Skeletal muscle cell (primary cell): ENCODE results near the gene U2SURP.
"Not testable (repeated sequence)": the region's sequence is repeated elsewhere in the genome, so short reads cannot be mapped to it uniquely, and the experiment has no call there.

Experiments
- DNase-seq: peaks from one replicate; pipeline ENCODE4 v3.0.0-alpha.2; 2010; ENCODE audit warnings: low read depth
- H3K4me3 ChIP-seq: 2 replicates; pipeline ENCODE4 v1.5.1; 2011; ENCODE audit warnings: low read depth, mild to moderate bottlenecking, control low read depth, low read length, moderate library complexity

The U2SURP gene

DNA sequence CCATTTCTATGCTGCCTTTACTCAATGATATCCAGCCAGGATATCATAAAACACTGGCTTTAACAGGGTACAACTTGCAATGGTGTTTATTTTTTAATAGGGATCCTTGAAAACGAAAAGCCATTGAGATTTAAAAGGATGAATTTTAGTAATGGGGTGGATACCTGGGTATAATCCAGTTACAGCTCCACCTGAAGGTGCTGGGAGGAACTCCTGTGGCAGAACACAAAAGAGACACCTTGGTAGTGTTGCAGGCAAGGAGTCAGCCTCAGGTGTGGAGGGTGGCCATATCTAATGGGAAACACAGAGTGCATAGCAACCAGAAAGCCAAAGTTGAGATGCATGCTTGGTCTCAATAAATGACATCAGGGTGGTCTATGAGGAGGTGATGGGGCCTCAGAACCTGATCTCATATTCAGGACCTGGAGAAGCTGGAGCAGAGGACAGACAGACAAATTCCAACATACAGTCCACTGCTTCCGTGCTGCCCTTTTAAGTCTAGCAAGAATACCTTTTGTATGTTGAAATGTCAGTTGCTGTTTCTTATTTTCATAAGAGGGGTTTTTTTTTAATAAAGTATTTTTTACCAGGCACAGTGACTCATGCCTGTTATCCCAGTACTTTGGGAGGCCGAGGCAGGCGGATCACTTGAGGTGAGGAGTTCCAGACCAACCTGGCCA lies 25.9 kb upstream of the U2SURP start:
- no peak for DNase-seq
- H3K4me3 ChIP-seq: no peak overlapping the region

DNA sequence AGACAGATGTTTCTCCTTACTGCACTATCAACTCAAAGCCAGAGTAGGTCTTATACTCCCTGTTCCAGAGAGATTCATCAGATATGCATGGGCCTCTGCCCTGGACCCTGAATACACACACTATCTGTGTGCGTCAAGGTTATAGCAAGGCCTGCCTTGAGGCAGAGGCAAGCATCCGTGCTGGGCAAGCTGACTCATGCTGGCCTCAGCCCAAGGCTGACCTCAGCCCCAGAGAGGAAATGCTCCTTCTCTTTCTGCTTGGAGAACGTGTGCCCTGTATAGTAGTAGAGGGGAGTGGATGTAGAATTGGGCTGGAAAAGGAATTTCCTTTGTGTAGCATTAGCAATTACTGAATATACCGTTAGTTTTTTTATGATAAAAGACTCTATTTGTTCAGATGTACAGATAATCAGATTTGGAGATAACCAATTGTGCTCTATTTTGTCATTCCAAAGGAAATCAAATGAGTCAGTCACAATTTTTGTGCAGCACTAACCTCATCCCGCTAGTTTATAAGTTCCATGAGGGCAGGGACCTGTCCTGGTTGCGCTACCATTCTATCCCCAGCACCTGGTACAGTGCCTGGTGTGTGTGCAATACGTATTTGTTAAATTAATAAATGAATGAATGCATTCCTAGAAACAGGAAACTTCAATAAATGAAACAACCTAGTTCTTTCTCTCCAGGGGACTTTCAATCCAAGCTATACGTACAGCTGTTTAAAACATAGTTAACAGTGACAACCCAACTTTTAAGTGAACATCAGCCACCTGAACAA lies 24.6 kb upstream of the U2SURP start:
- peak; percentile 85 for DNase-seq
- H3K4me3 ChIP-seq: no peak overlapping the region

DNA sequence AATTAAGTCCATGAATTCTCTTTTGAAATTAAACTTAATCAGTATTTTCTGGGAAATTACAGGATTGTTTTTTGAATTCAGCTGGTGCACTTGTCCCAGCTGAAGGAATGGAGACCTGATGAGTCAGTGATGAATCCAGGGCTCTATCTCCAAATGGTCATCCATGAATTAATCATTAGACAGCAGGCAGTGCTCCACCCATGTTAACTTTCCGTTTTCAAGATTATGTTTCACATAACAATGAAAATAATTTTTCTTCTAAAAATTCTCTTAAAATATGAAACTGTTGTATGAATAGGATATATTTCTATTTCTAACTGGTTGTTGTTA lies 24.0 kb upstream of the U2SURP start:
- no peak for DNase-seq
- no peak overlapping the region for H3K4me3 ChIP-seq

DNA sequence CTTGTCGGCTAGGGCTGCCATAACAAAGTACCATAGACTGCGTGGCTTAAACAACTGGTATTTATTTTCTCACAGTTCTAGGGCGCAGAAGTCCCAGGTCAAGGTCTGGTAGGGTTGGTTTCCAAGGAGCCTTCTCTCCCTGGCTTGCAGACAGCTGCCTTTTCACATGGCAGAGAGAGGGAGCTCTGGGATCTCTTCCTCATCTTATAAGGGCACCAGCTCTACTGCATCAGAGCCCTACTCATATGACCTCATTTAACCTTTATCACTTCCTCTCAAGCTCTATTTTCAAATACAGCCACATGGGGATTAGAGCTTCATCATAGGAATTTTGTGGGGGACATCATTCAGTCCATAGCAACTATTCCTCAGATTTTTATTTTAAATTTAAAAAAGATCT lies 20.3 kb upstream of the U2SURP start:
- no peak overlapping the region for H3K4me3 ChIP-seq
- DNase-seq: no peak

DNA sequence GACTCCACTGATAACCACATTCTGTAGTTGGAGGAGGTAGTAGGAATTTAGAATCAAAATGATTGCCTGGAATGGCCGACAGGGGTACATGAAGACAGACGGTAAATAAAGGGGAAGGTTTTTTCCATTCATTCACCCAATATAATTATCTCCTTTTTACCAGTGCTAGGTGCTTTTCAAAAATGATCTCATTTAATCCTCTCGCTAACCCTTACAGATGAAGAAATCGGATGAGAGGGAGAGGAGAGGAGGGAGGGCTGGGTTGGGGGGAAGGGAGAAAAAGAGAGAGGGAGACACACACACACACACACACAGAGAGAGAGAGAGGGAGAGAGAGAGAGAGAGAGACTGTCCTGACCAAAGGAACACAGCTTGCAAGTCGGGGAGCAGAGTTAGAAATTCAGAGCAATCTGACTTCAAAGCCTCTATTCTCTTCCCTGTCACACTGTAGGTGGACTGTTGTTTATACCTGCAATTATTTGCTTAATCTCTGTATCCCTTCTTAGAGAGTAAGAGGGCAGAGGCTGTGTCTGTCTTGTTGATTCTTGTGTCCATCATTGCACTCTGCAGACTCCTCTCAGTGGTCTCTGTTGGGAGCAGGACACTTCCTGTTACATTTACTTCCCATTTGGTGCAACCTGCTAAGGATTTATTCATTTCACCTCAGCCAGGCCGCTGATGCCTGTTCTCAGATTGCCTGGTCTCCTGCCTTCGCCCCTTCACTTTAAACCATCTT lies 19.2 kb upstream of the U2SURP start:
- H3K4me3 ChIP-seq: no peak overlapping the region
- DNase-seq: no peak

DNA sequence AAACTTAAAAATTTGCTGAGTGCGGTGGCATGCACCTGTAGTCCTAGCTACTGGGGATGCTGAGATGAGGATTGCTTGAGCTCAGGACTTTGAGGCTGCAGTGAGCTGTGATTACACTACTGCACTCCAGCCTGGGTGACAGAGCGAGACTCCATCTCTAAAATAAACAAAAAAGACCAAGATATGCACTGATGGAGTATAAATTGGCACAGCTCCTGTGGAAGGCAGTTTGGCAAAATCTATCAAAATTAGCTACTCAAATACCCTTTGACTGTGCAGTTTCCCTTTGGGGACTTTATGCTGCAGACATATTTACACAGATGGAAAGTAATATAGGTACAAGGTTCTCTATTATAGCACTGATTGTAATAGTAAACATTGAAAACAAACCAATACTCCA lies 18.1 kb upstream of the U2SURP start:
- DNase-seq: no peak
- no peak overlapping the region for H3K4me3 ChIP-seq

DNA sequence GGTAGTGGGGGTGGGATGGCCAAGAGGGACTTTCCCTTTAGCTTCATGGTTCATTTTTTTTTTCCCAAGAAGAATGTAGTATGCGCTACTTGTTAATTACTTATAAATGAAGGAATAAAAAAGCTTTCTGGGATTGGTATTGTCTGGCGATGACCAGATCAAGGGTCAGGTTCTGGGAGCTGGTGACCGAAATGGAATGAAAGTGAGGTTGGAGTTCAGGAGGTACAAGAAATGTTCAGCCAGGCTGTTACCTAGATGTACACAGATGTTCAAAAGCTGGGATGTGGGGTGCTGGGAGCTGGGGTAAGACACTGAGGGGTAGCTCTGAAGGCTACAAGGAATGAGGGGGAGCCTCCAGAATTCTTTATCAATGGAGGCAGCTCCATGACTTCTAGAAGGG lies 17.1 kb upstream of the U2SURP start:
- DNase-seq: no peak
- no peak overlapping the region for H3K4me3 ChIP-seq

DNA sequence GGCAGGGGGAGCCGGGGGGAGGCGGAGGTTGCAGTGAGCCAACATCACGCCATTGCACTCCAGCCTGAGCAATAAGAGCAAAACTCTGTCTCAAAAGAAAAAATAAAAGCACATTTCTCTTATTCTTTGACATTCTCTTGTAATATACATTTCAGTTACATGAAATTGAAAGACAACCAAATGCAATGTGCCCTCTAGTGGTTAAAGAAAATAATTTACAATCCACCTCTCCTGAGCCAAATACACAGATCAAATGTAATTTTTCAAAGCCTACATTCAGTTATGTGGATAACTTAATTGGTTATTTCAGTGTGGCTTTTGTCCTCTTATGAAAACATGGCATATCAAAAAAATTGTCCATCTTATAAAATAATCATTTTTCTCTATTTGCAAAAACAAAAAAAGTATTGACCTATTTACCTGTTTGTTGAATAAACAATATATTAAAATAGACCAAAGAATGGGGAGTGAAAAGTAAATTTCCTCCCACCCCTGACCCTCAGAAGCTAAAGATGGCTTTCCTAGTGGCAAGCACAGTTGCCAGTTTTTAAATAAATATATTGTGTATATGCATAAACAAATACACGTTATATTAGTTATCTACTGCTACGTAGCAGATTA lies 14.2 kb upstream of the U2SURP start:
- no peak for DNase-seq
- H3K4me3 ChIP-seq: no peak overlapping the region

DNA sequence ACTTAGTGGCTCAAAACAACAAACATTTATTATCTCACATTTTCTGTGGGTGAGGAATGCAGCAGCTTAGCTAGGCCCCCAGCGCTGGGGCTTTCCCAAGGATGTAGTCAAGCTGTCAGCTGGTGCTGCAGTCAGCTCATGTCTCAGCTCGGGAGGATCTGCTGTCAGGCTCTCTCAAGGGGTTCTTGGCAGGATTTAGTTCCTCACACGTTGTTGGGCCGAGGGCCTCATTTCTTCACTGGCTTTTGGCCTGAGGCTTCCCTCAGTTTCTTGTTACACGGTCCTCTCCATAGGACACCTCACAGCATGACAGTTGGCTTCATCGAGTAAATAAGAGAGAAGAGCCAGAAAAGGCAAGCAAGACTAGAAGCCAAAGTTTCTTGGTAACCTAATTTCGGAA lies 13.7 kb upstream of the U2SURP start:
- H3K4me3 ChIP-seq: no peak overlapping the region
- peak; percentile 38 for DNase-seq

DNA sequence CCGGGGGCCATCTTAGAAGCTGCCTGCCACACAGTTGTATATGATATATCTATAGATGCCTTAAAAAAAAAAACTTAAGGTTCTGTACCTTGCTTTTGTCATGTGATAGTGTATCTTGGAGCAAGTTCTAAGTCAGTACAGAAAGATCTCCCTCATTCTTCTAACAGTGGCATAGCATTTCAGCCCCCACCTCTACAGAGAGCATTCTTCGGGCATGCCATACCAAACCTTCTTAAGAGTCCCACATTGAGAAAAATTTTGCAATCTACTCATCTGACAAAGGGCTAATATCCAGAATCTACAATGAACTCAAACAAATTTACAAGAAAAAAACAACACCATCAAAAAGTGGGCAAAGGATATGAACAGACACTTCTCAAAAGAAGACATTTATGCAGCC lies 13.1 kb upstream of the U2SURP start:
- not testable (repeated sequence) for H3K4me3 ChIP-seq, DNase-seq

DNA sequence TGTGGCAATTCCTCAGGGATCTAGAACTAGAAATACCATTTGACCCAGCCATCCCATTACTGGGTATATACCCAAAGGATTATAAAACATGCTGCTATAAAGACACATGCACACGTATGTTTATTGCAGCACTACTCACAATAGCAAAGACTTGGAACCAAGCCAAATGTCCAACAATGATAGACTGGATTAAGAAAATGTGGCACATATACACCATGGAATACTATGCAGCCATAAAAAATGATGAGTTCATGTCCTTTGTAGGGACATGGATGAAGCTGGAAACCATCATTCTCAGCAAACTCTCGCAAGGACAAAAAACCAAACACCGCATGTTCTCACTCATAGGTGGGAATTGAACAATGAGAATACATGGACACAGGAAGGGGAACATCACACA lies 12.5 kb upstream of the U2SURP start:
- DNase-seq, H3K4me3 ChIP-seq: not testable (repeated sequence)

DNA sequence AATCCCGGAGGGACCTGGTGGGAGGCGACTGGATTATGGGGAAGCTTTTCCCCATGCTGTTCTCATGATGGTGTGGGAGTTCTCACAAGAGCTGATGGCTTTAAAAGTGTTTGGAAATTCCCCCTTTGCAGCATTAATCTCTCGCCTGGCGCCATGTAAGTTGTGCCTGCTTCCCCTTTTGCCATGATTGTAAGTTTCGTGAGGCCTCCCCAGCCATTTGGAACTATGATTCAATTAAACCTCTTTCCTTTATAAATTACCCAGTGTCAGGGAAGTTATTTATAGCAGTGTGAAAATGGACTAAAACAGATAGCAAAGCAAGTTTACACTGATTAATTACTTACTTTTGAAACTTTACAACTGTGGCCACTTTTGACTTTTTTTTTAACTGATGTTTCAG lies 10.6 kb upstream of the U2SURP start:
- no peak for DNase-seq
- no peak overlapping the region for H3K4me3 ChIP-seq

DNA sequence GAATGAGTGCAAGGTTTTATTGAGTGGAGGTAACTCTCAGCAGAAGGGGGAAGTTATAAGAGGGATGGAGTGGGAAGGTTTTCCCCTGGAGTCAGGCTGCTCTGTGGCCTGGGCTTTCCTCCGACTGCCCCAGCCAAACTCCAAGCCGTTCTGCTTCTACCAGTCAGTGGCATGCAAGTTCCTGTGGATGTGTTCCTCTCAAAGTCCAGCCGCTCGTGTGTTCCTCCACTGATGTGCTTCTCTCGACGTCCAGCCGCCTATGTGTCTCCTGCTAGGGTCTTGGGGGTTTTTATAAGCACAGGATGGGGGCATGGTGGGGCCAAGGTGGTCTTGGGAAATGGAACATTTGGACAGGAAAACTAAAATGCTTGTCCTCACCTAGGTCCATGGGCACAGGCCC lies 9.0 kb upstream of the U2SURP start:
- no peak overlapping the region for H3K4me3 ChIP-seq
- no peak for DNase-seq

DNA sequence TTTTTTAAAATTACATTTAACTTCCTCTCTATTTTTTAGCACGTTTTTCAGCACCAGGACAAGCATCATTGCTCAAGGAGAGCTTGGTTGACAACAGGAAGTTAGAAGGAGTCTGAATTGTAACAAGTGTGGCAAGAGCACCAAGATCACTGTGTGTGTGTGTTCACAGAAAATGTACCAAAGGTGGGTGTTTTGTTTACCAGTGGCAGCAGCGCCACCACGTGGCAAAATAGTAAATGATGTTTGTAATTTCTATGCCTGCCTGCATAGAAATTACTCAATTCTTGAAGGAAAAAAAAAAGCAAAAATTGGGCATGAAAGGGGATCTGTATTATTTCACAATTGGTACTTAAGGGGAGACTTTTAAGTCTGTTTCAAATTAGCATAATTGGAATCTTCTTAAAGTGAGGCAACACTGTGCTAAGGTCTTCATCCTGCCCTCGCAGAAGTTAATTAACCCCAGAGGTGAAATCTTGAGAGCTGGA lies 7.4 kb upstream of the U2SURP start:
- H3K4me3 ChIP-seq: no peak overlapping the region
- peak; percentile 36 for DNase-seq

DNA sequence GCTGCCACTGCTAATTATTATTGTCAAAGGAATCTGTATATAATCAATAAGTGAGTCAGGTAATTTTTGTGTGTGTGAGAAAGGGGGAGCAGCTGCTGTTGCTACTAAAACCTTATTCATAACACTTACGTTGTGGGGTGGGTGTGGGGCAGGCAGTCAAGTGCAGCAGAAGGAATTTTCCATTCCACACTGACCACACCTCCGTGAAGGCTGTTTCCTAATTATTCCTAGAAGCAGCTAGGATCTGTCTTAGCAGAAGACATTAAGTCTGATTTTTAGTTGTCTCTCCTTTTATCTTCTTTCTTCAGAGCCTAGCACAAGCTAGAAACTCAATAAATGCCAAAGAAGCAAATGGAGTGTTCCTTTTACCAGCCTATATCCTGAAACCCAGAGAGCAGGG lies 4.0 kb upstream of the U2SURP start:
- DNase-seq: no peak
- H3K4me3 ChIP-seq: no peak overlapping the region

DNA sequence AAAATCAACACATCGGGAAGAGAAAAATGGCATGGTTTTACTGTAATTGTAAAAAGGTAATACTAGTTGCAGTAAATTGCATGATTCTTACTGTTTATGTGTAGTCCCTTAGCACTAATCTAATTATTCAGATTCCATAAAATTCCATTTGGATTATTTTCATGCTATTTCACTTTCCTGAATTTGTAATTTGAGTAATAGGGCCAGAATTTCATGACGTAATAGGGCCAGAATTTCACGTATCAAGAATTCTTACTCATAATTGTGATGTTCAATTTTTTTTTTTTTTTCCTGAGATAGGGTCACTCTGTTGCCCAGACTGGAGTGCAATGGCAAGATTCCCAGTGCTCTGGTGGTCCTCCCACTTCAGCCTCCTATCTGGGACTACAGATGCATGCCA lies 2.9 kb upstream of the U2SURP start:
- no peak for DNase-seq

DNA sequence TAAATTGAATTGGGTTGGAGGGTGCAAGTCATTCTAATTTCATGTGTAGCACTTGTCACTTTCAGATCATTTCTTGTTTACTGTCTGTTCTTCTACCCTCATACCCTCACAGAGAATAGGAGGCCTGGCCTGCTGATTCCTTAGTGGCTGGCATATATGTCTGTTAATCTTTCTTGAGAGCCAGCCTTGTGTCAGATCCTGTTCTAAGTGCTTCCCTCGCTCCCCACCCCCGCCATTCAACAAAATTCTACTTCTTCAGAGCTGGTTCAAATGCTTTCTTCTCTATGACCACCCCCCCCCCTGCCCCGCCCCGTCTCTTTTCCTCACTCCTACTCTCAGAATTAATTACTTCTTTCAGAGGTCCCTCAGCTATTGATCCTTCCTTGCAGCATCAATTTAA lies 1.5 kb upstream of the U2SURP start:
- no peak for DNase-seq

More for the DNA sequence above, 2.9 kb upstream of the U2SURP start:
- no peak overlapping the region for H3K4me3 ChIP-seq

DNA sequence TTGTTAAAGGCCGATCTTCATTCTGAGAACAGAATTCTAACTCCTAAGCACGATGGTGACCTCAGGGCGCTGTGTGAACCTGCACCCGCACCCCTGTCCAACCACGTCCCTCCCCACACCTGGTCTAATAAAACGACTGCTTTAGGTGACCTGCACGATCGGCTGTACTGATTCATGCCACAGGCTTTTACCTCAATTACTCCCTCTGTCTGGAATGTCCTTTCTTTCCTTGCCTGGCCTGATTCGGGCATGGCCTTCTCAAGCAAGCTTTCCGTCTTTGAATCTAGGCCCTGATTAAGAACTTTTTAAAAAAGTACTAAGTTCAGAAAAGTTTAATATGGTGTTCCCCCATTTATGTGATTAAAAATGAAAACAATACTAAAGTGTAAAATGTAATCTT lies 842 bp upstream of the U2SURP start:
- peak overlapping the region; percentile 96 for H3K4me3 ChIP-seq
- no peak for DNase-seq

More for the DNA sequence above, 1.5 kb upstream of the U2SURP start:
- H3K4me3 ChIP-seq: peak overlapping the region; percentile 96

DNA sequence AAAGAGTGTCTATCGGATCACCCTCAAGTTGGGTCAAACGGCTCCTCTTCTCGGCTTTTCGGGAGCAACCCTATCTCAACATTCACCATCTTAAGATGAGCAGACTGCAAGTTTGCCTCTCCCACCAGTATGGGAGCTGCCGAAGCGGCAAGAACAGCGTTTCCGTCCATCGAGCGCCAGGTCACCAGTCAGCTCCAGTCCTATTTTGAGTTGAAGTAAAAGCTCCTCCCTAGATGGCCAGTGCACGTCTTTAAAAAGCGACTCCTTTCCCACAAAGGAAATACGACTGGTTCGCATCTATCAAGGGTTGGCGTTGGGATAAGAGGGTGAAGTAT lies 369 bp upstream of the U2SURP start:
- H3K4me3 ChIP-seq: peak overlapping the region; percentile 96
- DNase-seq: no peak

DNA sequence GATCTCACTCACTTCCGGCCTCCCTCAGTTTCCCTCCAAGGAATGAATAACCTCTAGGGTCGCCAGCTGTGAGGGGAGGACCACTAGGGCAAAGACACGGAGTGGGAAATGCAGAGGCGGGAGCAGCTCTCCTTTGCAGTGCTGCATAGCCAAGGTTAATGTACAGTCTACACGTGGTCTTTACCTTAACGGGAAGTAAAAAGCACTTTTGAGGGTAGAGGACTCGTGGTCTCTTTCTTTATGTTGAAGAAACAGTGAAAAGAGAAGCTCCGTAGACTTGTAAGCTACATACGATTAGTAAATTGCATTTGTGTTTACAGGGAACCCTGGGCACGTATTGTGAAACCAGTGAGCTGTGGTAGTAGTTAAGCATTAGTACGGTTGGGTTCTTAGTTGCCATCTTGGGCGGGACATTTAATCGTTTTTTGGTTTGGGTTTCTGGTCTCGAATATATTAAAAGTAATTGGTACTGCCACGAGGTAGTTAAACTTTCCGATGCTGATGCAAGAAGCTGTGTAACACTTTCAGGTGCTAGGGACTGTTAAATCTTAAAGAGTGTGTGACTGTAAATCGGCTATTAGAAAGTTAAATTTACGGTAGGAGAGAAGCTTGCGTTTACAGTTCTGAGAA lies 828 bp downstream of the U2SURP start:
- peak overlapping the region; percentile 96 for H3K4me3 ChIP-seq

More for the DNA sequence above, 828 bp downstream of the U2SURP start:
- DNase-seq: no peak
